Peyer's patch (tissue), 4 donors: Measurements from ENCODE around the gene KSR2. TPM values are rescaled to one million over a fixed set of nuclear protein-coding genes. Genes with fewer than 3 reads are reported as not detected.

Source experiments
- DNase-seq, 3 donors: peaks; one replicate each; pipeline ENCODE4 v3.0.0-alpha.2; 2017 to 2019
- H3K27ac ChIP-seq, 4 donors: fragments of 200-600 bp; sonication (generic); one replicate each; pipeline ENCODE4 v1.5.1; 2016 to 2019
- H3K27me3 ChIP-seq, 2 donors: fragments of 200-600 bp; sonication (generic); one replicate each; pipeline ENCODE4 v1.5.1; 2019
- H3K36me3 ChIP-seq, 3 donors: fragments of 200-600 bp; sonication (generic); one replicate each; pipeline ENCODE4 v1.5.1; 2016 to 2019
- H3K4me1 ChIP-seq, 4 donors: fragments of 200-600 bp; sonication (generic); one replicate each; pipeline ENCODE4 v1.5.1; 2016 to 2019
- H3K4me3 ChIP-seq, 4 donors: fragments of 200-600 bp; sonication (generic); 1 replicate in 3 of 4; 2 replicates in 1 of 4; pipeline ENCODE4 v1.5.1; 2016 to 2019; ENCODE audit warnings: mild to moderate bottlenecking in 1 of 4
- H3K9me3 ChIP-seq, 4 donors: fragments of 200-600 bp; sonication (generic); one replicate each; pipeline ENCODE4 v1.5.1; 2016 to 2019; ENCODE audit warnings: mild to moderate bottlenecking in 1 of 4
- POLR2A ChIP-seq, 2 donors: fragments of 450-650 bp; IDR thresholded peaks; one replicate each; pipeline ENCODE4 v1.5.1; 2017; ENCODE audit warnings: antibody characterized with exemption in 2 of 2, mild to moderate bottlenecking in 2 of 2, moderate library complexity in 2 of 2
- total RNA-seq, 4 donors: library from RNA; depleted of rRNA; stranded (reverse); fragments of >200 nt; gene quantifications; one replicate each; pipeline ENCODE4 v1.1.0, GENCODE V29; 2016
- TF ChIP-seq, protein P1 (sequence below), 6 experiments: fragments of 450-650 bp in 4 of 6; fragments of 200-600 bp in 2 of 6; sonication (generic) in 1 of 6; IDR thresholded peaks; one replicate each; pipeline ENCODE4 v1.5.1; 2017 to 2019; ENCODE audit warnings: antibody characterized with exemption in 6 of 6, mild to moderate bottlenecking in 3 of 6, moderate library complexity in 1 of 6

The KSR2 gene
- total RNA-seq, 4 donors from 2014 or later, result 0.27 to 0.53 (median 0.28) TPM; not detected in 1

DNA sequence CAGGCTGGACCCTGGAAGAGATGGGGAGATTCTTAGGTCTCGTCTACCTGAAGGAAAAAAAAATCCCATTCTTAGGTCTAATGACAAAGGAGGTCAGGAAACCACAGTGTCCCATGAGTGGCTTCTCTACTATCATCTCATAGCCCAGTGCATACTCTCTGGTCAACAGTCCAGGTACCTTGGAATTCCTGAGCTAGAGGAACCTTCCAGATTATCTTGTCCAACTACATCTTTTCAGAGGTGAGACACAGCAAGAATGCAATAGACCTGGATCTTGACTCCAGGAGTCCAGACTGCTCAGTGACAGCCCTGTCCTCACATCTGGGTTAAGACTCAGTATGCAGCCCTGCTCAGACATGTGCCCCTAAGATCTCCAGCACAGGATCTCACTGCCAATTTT is 429.9 kb downstream of the KSR2 start:
- Histone ChIP-seq H3K4me3 (no peak overlapping the region), H3K4me1 (no peaks in the 10 kb centered on the region), H3K36me3 (no peaks in the 10 kb centered on the region), H3K27ac (no peak overlapping the region), H3K27me3 (no peaks in the 10 kb centered on the region), H3K9me3 (no peaks in the 10 kb centered on the region)
- DNase-seq, result no peak
- TF ChIP-seq, protein P1, sequence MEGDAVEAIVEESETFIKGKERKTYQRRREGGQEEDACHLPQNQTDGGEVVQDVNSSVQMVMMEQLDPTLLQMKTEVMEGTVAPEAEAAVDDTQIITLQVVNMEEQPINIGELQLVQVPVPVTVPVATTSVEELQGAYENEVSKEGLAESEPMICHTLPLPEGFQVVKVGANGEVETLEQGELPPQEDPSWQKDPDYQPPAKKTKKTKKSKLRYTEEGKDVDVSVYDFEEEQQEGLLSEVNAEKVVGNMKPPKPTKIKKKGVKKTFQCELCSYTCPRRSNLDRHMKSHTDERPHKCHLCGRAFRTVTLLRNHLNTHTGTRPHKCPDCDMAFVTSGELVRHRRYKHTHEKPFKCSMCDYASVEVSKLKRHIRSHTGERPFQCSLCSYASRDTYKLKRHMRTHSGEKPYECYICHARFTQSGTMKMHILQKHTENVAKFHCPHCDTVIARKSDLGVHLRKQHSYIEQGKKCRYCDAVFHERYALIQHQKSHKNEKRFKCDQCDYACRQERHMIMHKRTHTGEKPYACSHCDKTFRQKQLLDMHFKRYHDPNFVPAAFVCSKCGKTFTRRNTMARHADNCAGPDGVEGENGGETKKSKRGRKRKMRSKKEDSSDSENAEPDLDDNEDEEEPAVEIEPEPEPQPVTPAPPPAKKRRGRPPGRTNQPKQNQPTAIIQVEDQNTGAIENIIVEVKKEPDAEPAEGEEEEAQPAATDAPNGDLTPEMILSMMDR (IDR thresholded peaks at IDR 0.05), result no peak
- no peak for TF ChIP-seq POLR2A (IDR thresholded peaks at IDR 0.05)

DNA sequence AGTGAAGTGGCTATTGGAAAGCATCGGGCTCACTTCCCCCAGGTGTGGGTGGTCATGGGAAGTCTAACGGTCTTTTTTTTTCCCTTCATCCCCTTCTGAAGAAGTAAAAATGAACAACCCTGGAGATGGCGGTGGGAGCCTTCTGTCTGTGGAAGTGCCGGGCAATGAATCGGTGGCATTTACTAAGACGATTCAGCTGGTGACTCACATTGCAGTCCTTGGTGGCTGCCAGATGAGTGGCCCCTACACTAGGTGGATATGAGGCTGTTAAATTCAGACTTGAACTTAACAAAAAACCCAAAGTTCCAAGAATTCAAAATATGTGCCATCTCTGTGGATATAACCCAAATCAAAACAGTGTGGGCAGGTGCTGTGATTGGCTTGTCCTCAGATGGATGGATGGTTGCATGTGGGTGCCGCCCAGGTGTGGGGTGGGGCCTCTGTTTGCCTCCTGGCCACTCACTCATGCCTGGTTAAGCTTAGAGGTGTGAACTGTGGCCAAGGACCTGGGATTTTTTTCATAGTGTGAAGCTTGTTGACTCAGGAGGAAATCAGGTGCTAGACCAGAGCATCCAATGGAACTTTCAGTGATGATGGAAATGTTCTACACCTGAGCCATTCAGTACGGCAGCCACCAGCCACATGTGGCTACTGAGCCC is 430.6 kb downstream of the KSR2 start:
- Histone ChIP-seq H3K27ac (no peak overlapping the region), H3K36me3 (no peaks in the 10 kb centered on the region), H3K4me3 (no peak overlapping the region), H3K4me1 (no peaks in the 10 kb centered on the region), H3K27me3 (no peaks in the 10 kb centered on the region), H3K9me3 (no peaks in the 10 kb centered on the region)
- TF ChIP-seq, protein P1 (IDR thresholded peaks at IDR 0.05), result no peak
- TF ChIP-seq POLR2A (IDR thresholded peaks at IDR 0.05), result no peak
- DNase-seq, result no peak

DNA sequence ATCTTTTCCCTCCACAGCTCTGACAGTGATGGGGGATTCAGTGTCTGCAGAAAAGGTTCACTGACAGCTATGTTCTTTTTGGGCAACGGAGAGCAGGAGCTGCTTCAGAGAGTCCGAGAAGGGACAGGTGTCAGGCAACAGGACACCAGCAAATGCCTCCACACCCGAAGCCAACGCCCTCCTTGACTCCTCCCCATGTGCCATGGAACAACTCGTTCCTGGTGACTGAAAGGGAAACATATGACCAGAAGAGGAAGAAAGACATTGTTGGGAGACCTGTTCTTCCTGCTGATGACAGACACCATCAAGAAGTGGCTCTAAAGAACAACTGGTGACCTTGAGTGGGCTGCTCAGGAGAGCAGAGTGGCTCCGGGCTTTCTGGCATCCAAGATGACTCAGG is 435.1 kb downstream of the KSR2 start:
- peak in 2 of 3 donors; percentile 74 to 77 for DNase-seq
- Histone ChIP-seq H3K36me3 (no peaks in the 10 kb centered on the region), H3K27ac (peak overlapping the region in 2 of 4 donors; percentile 11 to 35), H3K4me3 (no peak overlapping the region), H3K9me3 (no peaks in the 10 kb centered on the region), H3K4me1 (no peaks in the 10 kb centered on the region), H3K27me3 (no peaks in the 10 kb centered on the region)
- no peak for TF ChIP-seq POLR2A (IDR thresholded peaks at IDR 0.05)
- TF ChIP-seq, protein P1 (IDR thresholded peaks at IDR 0.05), result no peak

DNA sequence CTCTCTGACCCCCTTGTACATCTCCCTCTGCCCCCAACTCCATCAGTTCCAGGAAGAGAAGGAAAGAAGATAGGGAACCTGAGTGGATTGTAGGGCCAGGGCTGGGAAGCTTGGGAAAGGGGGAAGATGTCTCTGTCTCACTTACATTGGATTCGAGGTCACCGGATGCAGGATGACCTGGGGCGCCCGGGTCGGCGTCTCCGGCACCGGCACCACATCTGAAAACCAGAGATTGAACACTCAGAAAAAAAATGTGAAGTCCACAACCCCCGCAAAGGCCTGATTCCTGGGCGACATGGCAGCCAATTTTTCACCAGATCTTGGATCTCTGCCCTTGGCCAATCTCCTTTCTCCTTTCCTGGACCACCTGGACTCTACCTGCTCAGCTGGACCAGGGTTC is 438.0 kb downstream of the KSR2 start:
- no peaks in the 10 kb centered on the region for H3K36me3 ChIP-seq
- no peak overlapping the region for H3K27ac ChIP-seq
- H3K4me1 ChIP-seq, result no peaks in the 10 kb centered on the region
- TF ChIP-seq, protein P1 (IDR thresholded peaks at IDR 0.05), result no peak
- no peak for TF ChIP-seq POLR2A (IDR thresholded peaks at IDR 0.05)
- no peaks in the 10 kb centered on the region for H3K27me3 ChIP-seq
- H3K4me3 ChIP-seq, result no peak overlapping the region
- no peak for DNase-seq
- no peaks in the 10 kb centered on the region for H3K9me3 ChIP-seq

DNA sequence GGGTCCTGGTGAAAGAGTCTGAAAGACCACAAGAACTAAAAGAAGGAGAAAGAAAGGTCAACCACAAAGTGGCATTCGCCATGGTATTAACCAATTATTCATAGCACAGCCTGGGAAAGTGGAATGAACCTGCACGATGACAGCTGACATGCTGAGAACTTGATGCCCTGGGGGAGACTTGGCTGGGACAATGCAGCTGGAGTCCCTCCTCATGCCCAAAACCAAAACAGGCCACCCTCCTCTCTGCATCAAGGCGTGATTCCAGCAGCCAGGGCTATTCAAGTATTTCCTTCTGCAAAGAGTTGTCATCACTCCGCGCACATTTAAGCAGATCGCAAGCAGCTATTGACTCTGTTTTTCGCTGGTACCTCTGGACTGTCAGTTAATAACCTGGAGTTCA is 440.3 kb downstream of the KSR2 start:
- TF ChIP-seq POLR2A (IDR thresholded peaks at IDR 0.05), result no peak
- TF ChIP-seq, protein P1 (IDR thresholded peaks at IDR 0.05), result no peak
- H3K4me3 ChIP-seq, result no peak overlapping the region

DNA sequence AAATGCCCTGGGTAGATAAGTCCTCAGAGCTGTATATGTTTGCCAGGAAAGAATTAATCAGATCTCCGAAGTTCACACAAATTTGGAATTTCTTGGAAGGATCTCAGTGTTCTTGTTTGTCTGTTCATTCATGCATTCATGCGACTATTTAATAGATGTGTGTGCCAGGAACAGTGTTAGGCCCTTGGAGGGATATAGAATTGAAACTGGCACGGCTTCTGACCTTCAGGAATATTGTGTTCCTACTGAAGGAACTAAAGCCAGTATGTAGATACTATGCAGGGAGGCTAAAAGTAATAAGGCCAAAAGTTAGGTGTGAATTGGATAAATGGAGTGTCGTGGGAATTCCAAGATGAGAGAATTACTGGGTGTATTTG is 441.3 kb downstream of the KSR2 start:
- H3K27ac ChIP-seq, result no peak overlapping the region
- DNase-seq, result no peak
- no peaks in the 10 kb centered on the region for H3K4me1 ChIP-seq
- H3K9me3 ChIP-seq, result no peaks in the 10 kb centered on the region
- no peak for TF ChIP-seq POLR2A (IDR thresholded peaks at IDR 0.05)
- TF ChIP-seq, protein P1 (IDR thresholded peaks at IDR 0.05), result no peak
- H3K4me3 ChIP-seq, result no peak overlapping the region
- no peaks in the 10 kb centered on the region for H3K27me3 ChIP-seq
- no peaks in the 10 kb centered on the region for H3K36me3 ChIP-seq

More for the DNA sequence above, 440.3 kb downstream of the KSR2 start:
- Histone ChIP-seq H3K4me1 (no peaks in the 10 kb centered on the region), H3K36me3 (no peaks in the 10 kb centered on the region), H3K27ac (no peak overlapping the region), H3K27me3 (no peaks in the 10 kb centered on the region), H3K9me3 (no peaks in the 10 kb centered on the region)
- no peak for DNase-seq
